ENCODE results near the gene NPIPA8.
"Not testable (repeated sequence)": the region's sequence is repeated elsewhere in the genome, so short reads cannot be mapped to it uniquely, and the experiment has no call there.

The NPIPA8 gene

GRCh38 chr16:18276756-18277155, 59.8 kb downstream of the NPIPA8 start:
- DNase-seq (ENCODE audit: low spot score) = not testable (repeated sequence)

GRCh38 chr16:18270171-18270570, 66.4 kb downstream of the NPIPA8 start:
- not testable (repeated sequence) for DNase-seq (ENCODE audit: low spot score)
